ENCODE results near the gene MLF2.

MLF2 gene

DNA sequence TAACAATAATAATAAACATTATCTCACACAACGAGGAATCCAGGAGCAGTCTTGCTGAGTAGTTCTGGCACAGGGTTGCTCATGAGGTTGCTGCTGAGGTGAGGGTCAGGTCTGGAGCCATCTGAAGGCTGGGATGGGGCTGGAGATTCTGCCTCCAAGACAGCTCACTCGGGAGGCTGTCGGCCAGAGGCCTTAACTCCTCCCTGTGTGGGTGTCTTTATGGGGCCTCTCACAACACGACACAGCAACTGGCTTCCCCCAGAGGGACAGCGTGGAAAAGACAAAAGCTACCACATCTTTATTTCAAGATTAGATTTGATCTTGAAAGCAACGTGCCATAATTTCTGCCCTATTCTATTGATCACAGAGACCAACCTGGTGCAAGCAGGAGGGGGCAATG is 29.2 kb upstream of the MLF2 start (continued):
- TF ChIP-seq, protein P1, sequence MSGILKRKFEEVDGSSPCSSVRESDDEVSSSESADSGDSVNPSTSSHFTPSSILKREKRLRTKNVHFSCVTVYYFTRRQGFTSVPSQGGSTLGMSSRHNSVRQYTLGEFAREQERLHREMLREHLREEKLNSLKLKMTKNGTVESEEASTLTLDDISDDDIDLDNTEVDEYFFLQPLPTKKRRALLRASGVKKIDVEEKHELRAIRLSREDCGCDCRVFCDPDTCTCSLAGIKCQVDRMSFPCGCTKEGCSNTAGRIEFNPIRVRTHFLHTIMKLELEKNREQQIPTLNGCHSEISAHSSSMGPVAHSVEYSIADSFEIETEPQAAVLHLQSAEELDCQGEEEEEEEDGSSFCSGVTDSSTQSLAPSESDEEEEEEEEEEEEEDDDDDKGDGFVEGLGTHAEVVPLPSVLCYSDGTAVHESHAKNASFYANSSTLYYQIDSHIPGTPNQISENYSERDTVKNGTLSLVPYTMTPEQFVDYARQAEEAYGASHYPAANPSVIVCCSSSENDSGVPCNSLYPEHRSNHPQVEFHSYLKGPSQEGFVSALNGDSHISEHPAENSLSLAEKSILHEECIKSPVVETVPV (CRISPR knock-in tag; IDR thresholded peaks at IDR 0.05), result no peak
- TF ChIP-seq ZC3H10 (CRISPR knock-in tag; IDR thresholded peaks at IDR 0.05), result no peak
- TF ChIP-seq ARNTL (CRISPR knock-in tag; IDR thresholded peaks at IDR 0.05; ENCODE audit: borderline replicate concordance, low read depth), result no peak
- TF ChIP-seq GLIS3 (CRISPR knock-in tag; IDR thresholded peaks at IDR 0.05), result no peak

DNA sequence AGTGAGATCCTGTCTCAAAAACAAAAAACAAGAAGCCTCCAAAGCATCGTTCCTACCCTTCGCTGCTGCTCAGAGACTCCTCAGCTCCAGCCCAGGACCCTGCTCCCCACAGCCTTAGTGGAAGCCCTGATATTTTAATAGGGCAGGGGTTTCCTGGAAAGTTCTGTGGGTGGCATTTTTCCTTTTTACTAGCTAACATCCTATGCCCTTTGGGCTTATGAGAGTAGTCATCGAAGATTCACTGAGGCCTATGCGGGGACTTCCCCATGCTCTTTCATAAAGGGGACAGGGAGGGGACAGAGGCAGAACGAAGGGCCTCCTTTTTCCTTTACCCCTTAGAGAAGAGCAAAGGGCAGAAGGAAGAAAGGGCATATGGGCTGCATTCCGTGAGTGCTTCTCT is 27.6 kb upstream of the MLF2 start:
- no peak for ATAC-seq
- TF ChIP-seq ZFP3 (CRISPR knock-in tag; IDR thresholded peaks at IDR 0.05) (no peak), ZNF565 (CRISPR knock-in tag; conservative IDR thresholded peaks at IDR 0.05; ENCODE audit: low read depth) (no peak), ARNTL (CRISPR knock-in tag; IDR thresholded peaks at IDR 0.05; ENCODE audit: borderline replicate concordance, low read depth) (no peak), RARB (CRISPR knock-in tag; IDR thresholded peaks at IDR 0.05) (no peak), GLIS3 (CRISPR knock-in tag; IDR thresholded peaks at IDR 0.05) (no peak), ZNF8 (CRISPR knock-in tag; IDR thresholded peaks at IDR 0.05) (no peak), ESRRG (CRISPR knock-in tag; IDR thresholded peaks at IDR 0.05) (no peak), CSDC2 (CRISPR knock-in tag; IDR thresholded peaks at IDR 0.05) (no peak), SNAI2 (CRISPR knock-in tag; IDR thresholded peaks at IDR 0.05) (no peak), ISL1 (CRISPR knock-in tag; IDR thresholded peaks at IDR 0.05) (no peak), ZNF70 (CRISPR knock-in tag; IDR thresholded peaks at IDR 0.05) (no peak), PPARA (CRISPR knock-in tag; IDR thresholded peaks at IDR 0.05; ENCODE audit: borderline replicate concordance) (no peak), ZFP30 (CRISPR knock-in tag; IDR thresholded peaks at IDR 0.05) (no peak), BACH2 (CRISPR knock-in tag; IDR thresholded peaks at IDR 0.05; ENCODE audit: borderline replicate concordance) (no peak)
- TF ChIP-seq, protein P2, sequence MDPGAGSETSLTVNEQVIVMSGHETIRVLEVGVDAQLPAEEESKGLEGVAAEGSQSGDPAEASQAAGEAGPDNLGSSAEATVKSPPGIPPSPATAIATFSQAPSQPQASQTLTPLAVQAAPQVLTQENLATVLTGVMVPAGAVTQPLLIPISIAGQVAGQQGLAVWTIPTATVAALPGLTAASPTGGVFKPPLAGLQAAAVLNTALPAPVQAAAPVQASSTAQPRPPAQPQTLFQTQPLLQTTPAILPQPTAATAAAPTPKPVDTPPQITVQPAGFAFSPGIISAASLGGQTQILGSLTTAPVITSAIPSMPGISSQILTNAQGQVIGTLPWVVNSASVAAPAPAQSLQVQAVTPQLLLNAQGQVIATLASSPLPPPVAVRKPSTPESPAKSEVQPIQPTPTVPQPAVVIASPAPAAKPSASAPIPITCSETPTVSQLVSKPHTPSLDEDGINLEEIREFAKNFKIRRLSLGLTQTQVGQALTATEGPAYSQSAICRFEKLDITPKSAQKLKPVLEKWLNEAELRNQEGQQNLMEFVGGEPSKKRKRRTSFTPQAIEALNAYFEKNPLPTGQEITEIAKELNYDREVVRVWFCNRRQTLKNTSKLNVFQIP (CRISPR knock-in tag; IDR thresholded peaks at IDR 0.05; ENCODE audit: borderline replicate concordance, low read depth), result no peak
- TF ChIP-seq, protein P3, sequence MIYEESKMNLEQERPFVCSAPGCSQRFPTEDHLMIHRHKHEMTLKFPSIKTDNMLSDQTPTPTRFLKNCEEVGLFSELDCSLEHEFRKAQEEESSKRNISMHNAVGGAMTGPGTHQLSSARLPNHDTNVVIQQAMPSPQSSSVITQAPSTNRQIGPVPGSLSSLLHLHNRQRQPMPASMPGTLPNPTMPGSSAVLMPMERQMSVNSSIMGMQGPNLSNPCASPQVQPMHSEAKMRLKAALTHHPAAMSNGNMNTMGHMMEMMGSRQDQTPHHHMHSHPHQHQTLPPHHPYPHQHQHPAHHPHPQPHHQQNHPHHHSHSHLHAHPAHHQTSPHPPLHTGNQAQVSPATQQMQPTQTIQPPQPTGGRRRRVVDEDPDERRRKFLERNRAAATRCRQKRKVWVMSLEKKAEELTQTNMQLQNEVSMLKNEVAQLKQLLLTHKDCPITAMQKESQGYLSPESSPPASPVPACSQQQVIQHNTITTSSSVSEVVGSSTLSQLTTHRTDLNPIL (CRISPR knock-in tag; IDR thresholded peaks at IDR 0.05; ENCODE audit: low read depth), result no peak
- TF ChIP-seq, protein P4, sequence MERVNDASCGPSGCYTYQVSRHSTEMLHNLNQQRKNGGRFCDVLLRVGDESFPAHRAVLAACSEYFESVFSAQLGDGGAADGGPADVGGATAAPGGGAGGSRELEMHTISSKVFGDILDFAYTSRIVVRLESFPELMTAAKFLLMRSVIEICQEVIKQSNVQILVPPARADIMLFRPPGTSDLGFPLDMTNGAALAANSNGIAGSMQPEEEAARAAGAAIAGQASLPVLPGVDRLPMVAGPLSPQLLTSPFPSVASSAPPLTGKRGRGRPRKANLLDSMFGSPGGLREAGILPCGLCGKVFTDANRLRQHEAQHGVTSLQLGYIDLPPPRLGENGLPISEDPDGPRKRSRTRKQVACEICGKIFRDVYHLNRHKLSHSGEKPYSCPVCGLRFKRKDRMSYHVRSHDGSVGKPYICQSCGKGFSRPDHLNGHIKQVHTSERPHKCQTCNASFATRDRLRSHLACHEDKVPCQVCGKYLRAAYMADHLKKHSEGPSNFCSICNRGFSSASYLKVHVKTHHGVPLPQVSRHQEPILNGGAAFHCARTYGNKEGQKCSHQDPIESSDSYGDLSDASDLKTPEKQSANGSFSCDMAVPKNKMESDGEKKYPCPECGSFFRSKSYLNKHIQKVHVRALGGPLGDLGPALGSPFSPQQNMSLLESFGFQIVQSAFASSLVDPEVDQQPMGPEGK (CRISPR knock-in tag; IDR thresholded peaks at IDR 0.05; ENCODE audit: borderline replicate concordance), result no peak
- TF ChIP-seq, protein P5, sequence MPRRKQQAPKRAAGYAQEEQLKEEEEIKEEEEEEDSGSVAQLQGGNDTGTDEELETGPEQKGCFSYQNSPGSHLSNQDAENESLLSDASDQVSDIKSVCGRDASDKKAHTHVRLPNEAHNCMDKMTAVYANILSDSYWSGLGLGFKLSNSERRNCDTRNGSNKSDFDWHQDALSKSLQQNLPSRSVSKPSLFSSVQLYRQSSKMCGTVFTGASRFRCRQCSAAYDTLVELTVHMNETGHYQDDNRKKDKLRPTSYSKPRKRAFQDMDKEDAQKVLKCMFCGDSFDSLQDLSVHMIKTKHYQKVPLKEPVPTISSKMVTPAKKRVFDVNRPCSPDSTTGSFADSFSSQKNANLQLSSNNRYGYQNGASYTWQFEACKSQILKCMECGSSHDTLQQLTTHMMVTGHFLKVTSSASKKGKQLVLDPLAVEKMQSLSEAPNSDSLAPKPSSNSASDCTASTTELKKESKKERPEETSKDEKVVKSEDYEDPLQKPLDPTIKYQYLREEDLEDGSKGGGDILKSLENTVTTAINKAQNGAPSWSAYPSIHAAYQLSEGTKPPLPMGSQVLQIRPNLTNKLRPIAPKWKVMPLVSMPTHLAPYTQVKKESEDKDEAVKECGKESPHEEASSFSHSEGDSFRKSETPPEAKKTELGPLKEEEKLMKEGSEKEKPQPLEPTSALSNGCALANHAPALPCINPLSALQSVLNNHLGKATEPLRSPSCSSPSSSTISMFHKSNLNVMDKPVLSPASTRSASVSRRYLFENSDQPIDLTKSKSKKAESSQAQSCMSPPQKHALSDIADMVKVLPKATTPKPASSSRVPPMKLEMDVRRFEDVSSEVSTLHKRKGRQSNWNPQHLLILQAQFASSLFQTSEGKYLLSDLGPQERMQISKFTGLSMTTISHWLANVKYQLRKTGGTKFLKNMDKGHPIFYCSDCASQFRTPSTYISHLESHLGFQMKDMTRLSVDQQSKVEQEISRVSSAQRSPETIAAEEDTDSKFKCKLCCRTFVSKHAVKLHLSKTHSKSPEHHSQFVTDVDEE (CRISPR knock-in tag; IDR thresholded peaks at IDR 0.05), result no peak

DNA sequence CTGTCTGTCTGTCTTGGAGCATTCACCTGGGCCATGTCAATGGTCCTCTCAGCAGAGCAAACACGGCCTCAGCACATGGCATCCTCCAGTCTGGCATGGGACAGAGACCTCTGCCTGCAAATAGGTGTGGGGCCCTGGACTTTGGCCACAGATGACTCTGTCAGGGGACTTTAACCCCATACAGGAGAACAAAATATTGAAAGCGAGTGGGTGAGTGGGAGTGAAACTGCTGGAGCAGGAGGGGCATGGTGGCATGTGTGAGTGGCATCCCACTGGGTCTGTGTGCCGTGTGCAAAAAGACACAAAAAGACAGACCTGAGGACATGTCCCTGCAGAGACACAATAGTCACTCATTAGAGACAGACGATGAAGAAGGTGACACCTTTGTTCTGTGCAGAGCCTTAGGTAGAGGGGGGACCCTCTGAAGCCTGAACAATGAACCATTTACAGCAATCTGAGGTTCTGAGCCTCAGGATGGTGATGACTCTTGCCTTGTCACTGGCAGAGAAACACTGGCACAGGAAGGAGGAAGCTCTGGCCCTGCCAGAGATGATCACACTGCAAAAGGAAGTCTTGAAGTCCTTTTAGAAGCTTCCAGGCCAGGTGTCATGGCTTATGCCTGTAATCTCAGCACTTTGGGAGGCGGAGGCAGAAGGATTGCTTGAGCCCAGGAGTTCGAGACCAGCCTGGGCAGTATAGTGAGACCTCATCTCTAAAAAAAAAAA is 26.9 kb upstream of the MLF2 start:
- ATAC-seq, result no peak
- TF ChIP-seq ZFP30 (CRISPR knock-in tag; IDR thresholded peaks at IDR 0.05) (no peak), ARNTL (CRISPR knock-in tag; IDR thresholded peaks at IDR 0.05; ENCODE audit: borderline replicate concordance, low read depth) (no peak), TOX (CRISPR knock-in tag; IDR thresholded peaks at IDR 0.05; ENCODE audit: borderline replicate concordance) (no peak), SNAI2 (CRISPR knock-in tag; IDR thresholded peaks at IDR 0.05) (no peak), PPARA (CRISPR knock-in tag; IDR thresholded peaks at IDR 0.05; ENCODE audit: borderline replicate concordance) (no peak), TCF4 (CRISPR knock-in tag; IDR thresholded peaks at IDR 0.05; ENCODE audit: borderline replicate concordance) (no peak), ESRRG (CRISPR knock-in tag; IDR thresholded peaks at IDR 0.05) (no peak), ZC3H10 (CRISPR knock-in tag; IDR thresholded peaks at IDR 0.05) (no peak), ZNF8 (CRISPR knock-in tag; IDR thresholded peaks at IDR 0.05) (no peak), CSDC2 (CRISPR knock-in tag; IDR thresholded peaks at IDR 0.05) (no peak)
- TF ChIP-seq, protein P4 (CRISPR knock-in tag; IDR thresholded peaks at IDR 0.05; ENCODE audit: borderline replicate concordance), result no peak
- TF ChIP-seq, protein P2 (CRISPR knock-in tag; IDR thresholded peaks at IDR 0.05; ENCODE audit: borderline replicate concordance, low read depth), result no peak
- TF ChIP-seq, protein P3 (CRISPR knock-in tag; IDR thresholded peaks at IDR 0.05; ENCODE audit: low read depth), result no peak
